Measurements from ENCODE around the gene SEPTIN8.

Gene SEPTIN8

GRCh38 chr5:132777209-132778069 is at the start of gene SEPTIN8:
TSS of gene SEPTIN8 (minus strand) at chr5:132777239. CDS start at chr5:132777137, 102 bp downstream.
- peak within 1 kb of the TSS; percentile 77 for H3K4me3 ChIP-seq (ENCODE audit: low read depth, low read length)
- no peaks in the 10 kb centered on the region for H3K9me3 ChIP-seq (ENCODE audit: control insufficient read depth, insufficient read depth, low read length)
- H3K9ac ChIP-seq (ENCODE audit: low read depth, low read length), result no peak within 1 kb of the TSS
- no peaks in the 10 kb centered on the region for H3K36me3 ChIP-seq (ENCODE audit: control insufficient read depth, insufficient read depth, low read length)
- peaks cover 54% of the 10 kb centered on the region for H3K27me3 ChIP-seq (ENCODE audit: control insufficient read depth, insufficient read depth, low read length)
- peaks cover 13% of the 10 kb centered on the region; the same call in 1 of the 2 replicates for H3K4me1 ChIP-seq (ENCODE audit: control insufficient read depth, insufficient read depth, low read length)
- H3K27ac ChIP-seq (ENCODE audit: low read depth, low read length), result no peak within 1 kb of the TSS

- no peaks in the 10 kb centered on the region for H3K9me3 ChIP-seq (ENCODE audit: control insufficient read depth, insufficient read depth, low read length)
- H3K9ac ChIP-seq (ENCODE audit: low read depth, low read length), result no peak overlapping the region
- no peaks in the 10 kb centered on the region for H3K36me3 ChIP-seq (ENCODE audit: control insufficient read depth, insufficient read depth, low read length)
- peaks cover 3% of the 10 kb centered on the region for H3K4me1 ChIP-seq (ENCODE audit: control insufficient read depth, insufficient read depth, low read length)
- H3K27ac ChIP-seq (ENCODE audit: low read depth, low read length), result no peak overlapping the region
- peaks cover 82% of the 10 kb centered on the region for H3K27me3 ChIP-seq (ENCODE audit: control insufficient read depth, insufficient read depth, low read length)
- peak overlapping the region; percentile 59; the same call in 1 of the 2 replicates for H3K4me3 ChIP-seq (ENCODE audit: low read depth, low read length)
These were observed 49.5 kb upstream of the SEPTIN8 start for GRCh38 chr5:132826424-132827082.

GRCh38 chr5:132825834-132826391 is 48.9 kb upstream of the SEPTIN8 start:
- Histone ChIP-seq H3K36me3 (ENCODE audit: control insufficient read depth, insufficient read depth, low read length) (no peaks in the 10 kb centered on the region), H3K4me3 (ENCODE audit: low read depth, low read length) (peak overlapping the region; percentile 59), H3K4me1 (ENCODE audit: control insufficient read depth, insufficient read depth, low read length) (peaks cover 3% of the 10 kb centered on the region), H3K27me3 (ENCODE audit: control insufficient read depth, insufficient read depth, low read length) (peaks cover 76% of the 10 kb centered on the region), H3K9ac (ENCODE audit: low read depth, low read length) (no peak overlapping the region), H3K27ac (ENCODE audit: low read depth, low read length) (no peak overlapping the region), H3K9me3 (ENCODE audit: control insufficient read depth, insufficient read depth, low read length) (no peaks in the 10 kb centered on the region)

- Histone ChIP-seq H3K9me3 (ENCODE audit: control insufficient read depth, insufficient read depth, low read length) (no peaks in the 10 kb centered on the region), H3K36me3 (ENCODE audit: control insufficient read depth, insufficient read depth, low read length) (no peaks in the 10 kb centered on the region), H3K27ac (ENCODE audit: low read depth, low read length) (no peak overlapping the region), H3K4me1 (ENCODE audit: control insufficient read depth, insufficient read depth, low read length) (peaks cover 3% of the 10 kb centered on the region), H3K27me3 (ENCODE audit: control insufficient read depth, insufficient read depth, low read length) (peaks cover 71% of the 10 kb centered on the region), H3K4me3 (ENCODE audit: low read depth, low read length) (peak overlapping the region; percentile 59), H3K9ac (ENCODE audit: low read depth, low read length) (no peak overlapping the region; the same call in 1 of the 2 replicates)
These were observed 48.2 kb upstream of the SEPTIN8 start for GRCh38 chr5:132825033-132825833.

- Histone ChIP-seq H3K36me3 (ENCODE audit: control insufficient read depth, insufficient read depth, low read length) (no peaks in the 10 kb centered on the region), H3K27me3 (ENCODE audit: control insufficient read depth, insufficient read depth, low read length) (peaks cover 63% of the 10 kb centered on the region), H3K4me1 (ENCODE audit: control insufficient read depth, insufficient read depth, low read length) (peaks cover 3% of the 10 kb centered on the region)
These were observed 47.4 kb upstream of the SEPTIN8 start for GRCh38 chr5:132824426-132824825.

GRCh38 chr5:132823481-132824050 is 46.5 kb upstream of the SEPTIN8 start:
- Histone ChIP-seq H3K4me3 (ENCODE audit: low read depth, low read length) (peak overlapping the region; percentile 41; the same call in 1 of the 2 replicates), H3K36me3 (ENCODE audit: control insufficient read depth, insufficient read depth, low read length) (no peaks in the 10 kb centered on the region), H3K9ac (ENCODE audit: low read depth, low read length) (peak overlapping the region; percentile 54; the same call in 1 of the 2 replicates), H3K27ac (ENCODE audit: low read depth, low read length) (peak overlapping the region; percentile 53), H3K27me3 (ENCODE audit: control insufficient read depth, insufficient read depth, low read length) (peaks cover 54% of the 10 kb centered on the region), H3K9me3 (ENCODE audit: control insufficient read depth, insufficient read depth, low read length) (no peaks in the 10 kb centered on the region), H3K4me1 (ENCODE audit: control insufficient read depth, insufficient read depth, low read length) (peaks cover 3% of the 10 kb centered on the region)

More at GRCh38 chr5:132824426-132824825, 47.4 kb upstream of the SEPTIN8 start:
- no peak overlapping the region for H3K27ac ChIP-seq (ENCODE audit: low read depth, low read length)
- no peak overlapping the region for H3K9ac ChIP-seq (ENCODE audit: low read depth, low read length)
- H3K4me3 ChIP-seq (ENCODE audit: low read depth, low read length), result no peak overlapping the region
- H3K9me3 ChIP-seq (ENCODE audit: control insufficient read depth, insufficient read depth, low read length), result no peaks in the 10 kb centered on the region

- no peaks in the 10 kb centered on the region for H3K36me3 ChIP-seq (ENCODE audit: control insufficient read depth, insufficient read depth, low read length)
- H3K4me3 ChIP-seq (ENCODE audit: low read depth, low read length), result peak overlapping the region; percentile 41
- peaks cover 3% of the 10 kb centered on the region for H3K4me1 ChIP-seq (ENCODE audit: control insufficient read depth, insufficient read depth, low read length)
- peaks cover 49% of the 10 kb centered on the region for H3K27me3 ChIP-seq (ENCODE audit: control insufficient read depth, insufficient read depth, low read length)
- H3K9ac ChIP-seq (ENCODE audit: low read depth, low read length), result peak overlapping the region; percentile 54; the same call in 1 of the 2 replicates
- H3K9me3 ChIP-seq (ENCODE audit: control insufficient read depth, insufficient read depth, low read length), result no peaks in the 10 kb centered on the region
- H3K27ac ChIP-seq (ENCODE audit: low read depth, low read length), result peak overlapping the region; percentile 53
These were observed 45.8 kb upstream of the SEPTIN8 start for GRCh38 chr5:132822650-132823480.

GRCh38 chr5:132821791-132822190 is 44.8 kb upstream of the SEPTIN8 start:
- Histone ChIP-seq H3K9me3 (ENCODE audit: control insufficient read depth, insufficient read depth, low read length) (no peaks in the 10 kb centered on the region), H3K9ac (ENCODE audit: low read depth, low read length) (no peak overlapping the region), H3K36me3 (ENCODE audit: control insufficient read depth, insufficient read depth, low read length) (no peaks in the 10 kb centered on the region), H3K4me1 (ENCODE audit: control insufficient read depth, insufficient read depth, low read length) (peaks cover 3% of the 10 kb centered on the region), H3K27me3 (ENCODE audit: control insufficient read depth, insufficient read depth, low read length) (peaks cover 46% of the 10 kb centered on the region), H3K27ac (ENCODE audit: low read depth, low read length) (no peak overlapping the region), H3K4me3 (ENCODE audit: low read depth, low read length) (no peak overlapping the region)

GRCh38 chr5:132821350-132821749 is 44.3 kb upstream of the SEPTIN8 start:
- no peak overlapping the region for H3K4me3 ChIP-seq (ENCODE audit: low read depth, low read length)
- H3K27me3 ChIP-seq (ENCODE audit: control insufficient read depth, insufficient read depth, low read length), result peaks cover 46% of the 10 kb centered on the region
- peaks cover 3% of the 10 kb centered on the region for H3K4me1 ChIP-seq (ENCODE audit: control insufficient read depth, insufficient read depth, low read length)
- no peaks in the 10 kb centered on the region for H3K9me3 ChIP-seq (ENCODE audit: control insufficient read depth, insufficient read depth, low read length)
- H3K27ac ChIP-seq (ENCODE audit: low read depth, low read length), result no peak overlapping the region
- H3K9ac ChIP-seq (ENCODE audit: low read depth, low read length), result no peak overlapping the region
- H3K36me3 ChIP-seq (ENCODE audit: control insufficient read depth, insufficient read depth, low read length), result no peaks in the 10 kb centered on the region
